PC-3 (cell line): Measurements from ENCODE around the gene BCAT1. TPM values are rescaled to one million over a fixed set of nuclear protein-coding genes. Genes with fewer than 3 reads are reported as not detected.

Experiments
- total RNA-seq: library from RNA; depleted of rRNA; stranded (reverse); fragments of >200 nt; gene quantifications from 2 replicates; pipeline ENCODE4 v1.2.3, GENCODE V29; 2014; rRNA removed

The BCAT1 gene
- total RNA-seq, 1 experiment from 2014 or later = not detected

Other genes starting within 250 kb of the BCAT1 start
- gene DNAI7, start 246.1 kb upstream of the BCAT1 start, total RNA-seq = not detected in 2 replicates
- gene ETFRF1, start 246.1 kb upstream of the BCAT1 start, total RNA-seq = 6.6 and 7.7 TPM in 2 replicates